GM12878 (cell line): ENCODE results near the gene ZNF17. TPM values are rescaled to one million over a fixed set of nuclear protein-coding genes. Genes with fewer than 3 reads are reported as not detected.

Experiments used
- ATAC-seq: fragments of 200-7000 bp; cut with Tn5 transposase; 3 replicates; pipeline ENCODE4 v1.9.1; 2020; ENCODE audit warnings: mild to moderate bottlenecking, moderate library complexity
- BruUV-seq: library from RNA; stranded (reverse); fragments of 400-500 nt; replicated peaks from 2 replicates; lab custom pipeline; 2021; lab: Mats Ljungman, UMichigan
- CTCF ChIA-PET: fragments of 300-600 bp; sonication (Branson Sonifier 250); formaldehyde crosslinking; extraction: SDS; loops from one replicate; lab custom pipeline; 2021; ENCODE audit warnings: inconsistent platforms; lab: Yijun Ruan, JAX
- POLR2A ChIA-PET: fragments of 350-600 bp; formaldehyde crosslinking; extraction: SDS; loops from one replicate; lab custom pipeline; 2021; ENCODE audit warnings: inconsistent platforms; lab: Charles Lee
- RAD21 ChIA-PET: fragments of 300-600 bp; sonication (Branson Sonifier 250); formaldehyde crosslinking; loops from one replicate; lab custom pipeline; 2023; ENCODE audit warnings: antibody characterized with exemption; ENCODE audit not compliant: unreplicated experiment; lab: Charles Lee
- SMC1A ChIA-PET: fragments of 300-600 bp; sonication (Branson Sonifier 250); formaldehyde crosslinking; loops from one replicate; lab custom pipeline; 2023; ENCODE audit not compliant: unreplicated experiment, uncharacterized antibody; lab: Charles Lee
- DNase-seq: peaks from one replicate; pipeline ENCODE4 v3.0.0-alpha.2; 2011; ENCODE audit warnings: low read depth, low spot score
- FAIRE-seq: peaks from 3 replicates; lab custom pipeline; 2011; peaks lifted over from hg19 to GRCh38; lab: Jason Lieb, UNC
- H2AFZ ChIP-seq: 2 replicates; pipeline ENCODE4 v1.6.0; 2011; ENCODE audit warnings: low read depth, low read length, control low read depth; ENCODE audit not compliant: control insufficient read depth
- H3K27ac ChIP-seq: 2 replicates; pipeline ENCODE4 v1.5.1; 2011; ENCODE audit warnings: control low read depth; ENCODE audit not compliant: control insufficient read depth, insufficient read depth
- H3K27me3 ChIP-seq, 2 experiments: replicated peaks in 1 of 2; 2 replicates each; pipeline versions ENCODE4 v1.6.0 to v1.6.1; 2011; ENCODE audit warnings: low read length in 1 of 2; ENCODE audit not compliant: control insufficient read depth in 2 of 2, insufficient read depth in 2 of 2
- H3K36me3 ChIP-seq, 2 experiments: 2 replicates each; pipeline ENCODE4 v1.5.1; 2011; ENCODE audit warnings: low read length in 1 of 2; ENCODE audit not compliant: control insufficient read depth in 2 of 2, insufficient read depth in 2 of 2
- H3K4me1 ChIP-seq: 2 replicates; pipeline ENCODE4 v1.6.1; 2011; ENCODE audit warnings: mild to moderate bottlenecking, low read length, moderate library complexity, mixed read lengths; ENCODE audit not compliant: control insufficient read depth, insufficient read depth
- H3K4me2 ChIP-seq: 2 replicates; pipeline ENCODE4 v1.6.0; 2011; ENCODE audit warnings: control low read depth; ENCODE audit not compliant: control insufficient read depth, insufficient read depth
- H3K4me3 ChIP-seq: fragments of 200-600 bp; sonication (generic); 2 replicates; pipeline ENCODE4 v1.5.1; 2016
- H3K79me2 ChIP-seq: 2 replicates; pipeline ENCODE4 v1.6.0; 2011; ENCODE audit warnings: low read length; ENCODE audit not compliant: control insufficient read depth, insufficient read depth
- H3K9ac ChIP-seq: 2 replicates; pipeline ENCODE4 v1.8.0; 2011; ENCODE audit warnings: low read length, control low read depth, mixed read lengths; ENCODE audit not compliant: control insufficient read depth, insufficient read depth
- H3K9me3 ChIP-seq: replicated peaks from 3 replicates; pipeline ENCODE4 v1.5.1; 2011; ENCODE audit warnings: mild to moderate bottlenecking, low read length; ENCODE audit not compliant: control insufficient read depth, insufficient read depth
- H4K20me1 ChIP-seq: 2 replicates; pipeline ENCODE4 v1.6.0; 2011; ENCODE audit not compliant: control insufficient read depth, insufficient read depth
- BACH1 ChIP-seq: fragments of 450-650 bp; IDR thresholded peaks from 2 replicates; pipeline ENCODE4 v1.6.1; 2017; ENCODE audit warnings: mild to moderate bottlenecking, borderline replicate concordance
- CUX1 ChIP-seq: IDR thresholded peaks from 2 replicates; pipeline ENCODE4 v1.6.1; 2012; ENCODE audit warnings: improper control_type of control experiment, low read depth, low read length; ENCODE audit not compliant: insufficient replicate concordance
- HCFC1 ChIP-seq: fragments of 150-350 bp; IDR thresholded peaks from 2 replicates; pipeline ENCODE4 v1.6.1; 2014; ENCODE audit warnings: low read length
- IRF4 ChIP-seq: IDR thresholded peaks from 2 replicates; pipeline ENCODE4 v1.6.1; 2011; ENCODE audit warnings: low read depth, low read length
- MEF2B ChIP-seq: fragments of 450-650 bp; IDR thresholded peaks from 2 replicates; pipeline ENCODE4 v1.6.1; 2018; ENCODE audit warnings: mild to moderate bottlenecking, moderate library complexity; ENCODE audit not compliant: partially characterized antibody, poor library complexity, severe bottlenecking
- MYB ChIP-seq: fragments of 150-350 bp; IDR thresholded peaks from 2 replicates; pipeline ENCODE4 v1.6.1; 2014; ENCODE audit warnings: mild to moderate bottlenecking, low read depth, low read length, borderline replicate concordance
- RELA ChIP-seq: fragments of 450-650 bp; IDR thresholded peaks from 2 replicates; pipeline ENCODE4 v1.8.0; 2014; ENCODE audit warnings: borderline replicate concordance; ENCODE audit not compliant: partially characterized antibody
- REST ChIP-seq: IDR thresholded peaks from 2 replicates; pipeline ENCODE4 v1.6.1; 2012; ENCODE audit warnings: mild to moderate bottlenecking, low read depth, low read length
- YBX1 ChIP-seq: fragments of 450-650 bp; IDR thresholded peaks from 2 replicates; pipeline ENCODE4 v1.6.1; 2016; ENCODE audit warnings: antibody characterized with exemption
- ZBTB11 ChIP-seq: fragments of 450-650 bp; formaldehyde crosslinking; IDR thresholded peaks from 2 replicates; pipeline ENCODE4 v1.5.0; 2022; ENCODE audit warnings: mild to moderate bottlenecking, missing genetic modification characterization
- ZNF207 ChIP-seq: fragments of 450-650 bp; IDR thresholded peaks from 2 replicates; pipeline ENCODE4 v1.6.1; 2014; ENCODE audit warnings: antibody characterized with exemption, mild to moderate bottlenecking, borderline replicate concordance
- ZNF274 ChIP-seq: IDR thresholded peaks from one replicate; pipeline ENCODE4 v1.8.0; 2011; ENCODE audit not compliant: insufficient read length, insufficient read depth
- WGBS: methylation state at CpG from one replicate; pipeline ENCODE4 v1.1.6; 2016; ENCODE audit warnings: low lambda C conversion rate; ENCODE audit not compliant: insufficient replicate concordance, insufficient coverage; ENCODE audit errors: missing lambda C conversion rate; 5-methylcytosine and 5-hydroxymethylcytosine counted together
- in situ Hi-C: fragments of 300-500 bp; cut with MboI; formaldehyde crosslinking; loops from 9 replicates; pipeline ENCODE4 v1.14.3; 2018; ENCODE audit warnings: mixed read lengths
- intact Hi-C: fragments of 100-400 bp; cut with micrococcal nuclease; formaldehyde crosslinking; loops from one replicate; pipeline ENCODE4 v1.14.2; 2022; ENCODE audit not compliant: unreplicated experiment
- polyA plus RNA-seq, 11 experiments: library from polyadenylated mRNA; depleted of rRNA in 4 of 11; unstranded in 6 of 11; stranded (reverse) in 5 of 11; fragments of >200 nt; fragmentation: Nextera tagmentation in 4 of 11; fragmentation: Illumina TruSeq in 1 of 11; extraction: Ambion mirVana in 4 of 11; extraction: Trizol in 1 of 11; gene quantifications; 1 replicate in 1 of 11; 2 replicates in 10 of 11; pipeline versions ENCODE4 v1.2.1 to v1.2.3, GENCODE V29; 2011 to 2016; ENCODE audit warnings: inconsistent platforms in 2 of 11, missing spikeins in 2 of 11, low read depth in 1 of 11
- total RNA-seq, 4 experiments: library from RNA; depleted of rRNA in 3 of 4; stranded (reverse); fragments of >200 nt in 3 of 4; fragmentation: Illumina TruSeq in 1 of 4; extraction: Trizol in 1 of 4; gene quantifications; 2 replicates each; pipeline versions ENCODE4 v1.2.1 to v1.2.3, GENCODE V29; 2013 to 2021

ZNF17 gene
- total and polyA plus RNA-seq, 10 of the 15 experiments (the other 5 are each of a cell fraction or from before 2014, with no cell fraction given): 4.4 to 11.3 (median 7.8) TPM

- no peaks in the 10 kb centered on the region for H4K20me1 ChIP-seq
- H2AFZ ChIP-seq: no peak overlapping the region
- intact Hi-C loops: no loop called here
- POLR2A ChIA-PET: no interaction called here
- WGBS: 98% methylated on average over 3 of the region's 3 CpGs
- RAD21 ChIA-PET: no interaction called here
- no peak overlapping the region for H3K9ac ChIP-seq
- peaks cover 2% of the 10 kb centered on the region; the same call in 2 of the 3 replicates for H3K9me3 ChIP-seq
- H3K4me1 ChIP-seq: no peaks in the 10 kb centered on the region
- no peaks in the 10 kb centered on the region for H3K36me3 ChIP-seq
- ATAC-seq: no peak
- no peaks in the 10 kb centered on the region for H3K79me2 ChIP-seq
- no peaks in the 10 kb centered on the region for H3K27me3 ChIP-seq
- DNase-seq: no peak
- BruUV-seq: no TSS peak
- SMC1A ChIA-PET: no interaction called here
- FAIRE-seq: no peak
- no peak overlapping the region for H3K27ac ChIP-seq
- H3K4me3 ChIP-seq: no peak overlapping the region
- CTCF ChIA-PET: no interaction called here
- no peak overlapping the region for H3K4me2 ChIP-seq
- in situ Hi-C loops: no loop called here
- TF ChIP-seq ZNF274 (no peak), HCFC1 (no peak), BACH1 (no peak), CUX1 (no peak), ZNF207 (no peak), MEF2B (no peak), ZBTB11 (no peak), RELA (no peak), IRF4 (no peak), MYB (no peak), REST (no peak), YBX1 (no peak)
Measured at GRCh38 chr19:57452307-57452706, 41.3 kb downstream of the ZNF17 start.
